HL-60 (cell line): ENCODE results near the gene SH3RF2.

Experiments used
- DNase-seq, 2 experiments: peaks; one replicate each; pipeline ENCODE4 v3.0.0-alpha.2; 2010 to 2020; ENCODE audit warnings: low read depth in 1 of 2, low spot score in 1 of 2
- H3K27ac ChIP-seq: fragments of 250-450 bp; sonication (Bioruptor Pico); replicated peaks from 2 replicates; pipeline ENCODE4 v1.5.1; 2020; ENCODE audit warnings: mild to moderate bottlenecking, moderate library complexity
- H3K27me3 ChIP-seq: fragments of 250-450 bp; sonication (Bioruptor Pico); 2 replicates; pipeline ENCODE4 v1.5.1; 2021; ENCODE audit warnings: mild to moderate bottlenecking, moderate library complexity; ENCODE audit not compliant: insufficient read depth, poor library complexity, severe bottlenecking
- H3K4me3 ChIP-seq: replicated peaks from 2 replicates; pipeline ENCODE4 v1.5.1; 2011; ENCODE audit warnings: mild to moderate bottlenecking, control low read depth, low read length; ENCODE audit not compliant: insufficient read depth
- GABPA ChIP-seq: IDR thresholded peaks from 2 replicates; pipeline ENCODE4 v1.6.1; 2012; ENCODE audit warnings: low read depth
- POLR2AphosphoS5 ChIP-seq: IDR thresholded peaks from 2 replicates; pipeline ENCODE4 v1.6.1; 2012; ENCODE audit warnings: low read depth
- SPI1 ChIP-seq: IDR thresholded peaks from 2 replicates; pipeline ENCODE4 v1.6.1; 2012; ENCODE audit warnings: low read depth, mild to moderate bottlenecking, borderline replicate concordance
- TF ChIP-seq, protein P1 (sequence below): IDR thresholded peaks from one replicate; pipeline ENCODE4 v1.5.1; 2011; ENCODE audit warnings: low read length, control low read depth, inconsistent platforms; ENCODE audit not compliant: insufficient read depth
- TF ChIP-seq, protein P2 (sequence below): IDR thresholded peaks from 2 replicates; pipeline ENCODE4 v1.6.1; 2012; ENCODE audit warnings: low read depth; ENCODE audit not compliant: insufficient replicate concordance

Gene SH3RF2

DNA sequence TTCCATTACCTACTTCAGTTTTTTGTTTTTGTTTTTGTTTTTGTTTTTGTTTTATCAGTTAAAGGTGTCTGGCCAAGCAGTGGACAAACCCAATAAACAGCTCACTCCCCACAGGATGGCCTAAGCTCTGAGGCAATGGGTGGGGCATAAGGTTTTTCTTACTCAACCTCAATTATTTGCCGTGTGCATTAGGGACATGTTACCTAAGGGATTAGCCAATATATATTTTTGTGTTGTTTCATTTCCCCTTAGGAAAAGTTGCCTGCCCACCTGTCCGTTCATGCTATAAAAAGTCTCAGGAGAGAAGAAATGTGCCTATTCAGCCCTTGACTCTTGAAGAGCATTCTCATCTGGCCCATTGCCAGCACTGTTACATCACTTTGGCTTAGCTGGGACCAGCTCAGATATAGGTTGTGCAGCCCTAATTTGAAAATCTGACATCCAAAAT lies 7.3 kb downstream of the SH3RF2 start:
- peak; percentile 52 to 61 for DNase-seq
- H3K27ac ChIP-seq = no peak overlapping the region
- H3K27me3 ChIP-seq = peaks cover 6% of the 10 kb centered on the region
- TF ChIP-seq GABPA = no peak
- TF ChIP-seq SPI1 = no peak
- TF ChIP-seq, protein P1, sequence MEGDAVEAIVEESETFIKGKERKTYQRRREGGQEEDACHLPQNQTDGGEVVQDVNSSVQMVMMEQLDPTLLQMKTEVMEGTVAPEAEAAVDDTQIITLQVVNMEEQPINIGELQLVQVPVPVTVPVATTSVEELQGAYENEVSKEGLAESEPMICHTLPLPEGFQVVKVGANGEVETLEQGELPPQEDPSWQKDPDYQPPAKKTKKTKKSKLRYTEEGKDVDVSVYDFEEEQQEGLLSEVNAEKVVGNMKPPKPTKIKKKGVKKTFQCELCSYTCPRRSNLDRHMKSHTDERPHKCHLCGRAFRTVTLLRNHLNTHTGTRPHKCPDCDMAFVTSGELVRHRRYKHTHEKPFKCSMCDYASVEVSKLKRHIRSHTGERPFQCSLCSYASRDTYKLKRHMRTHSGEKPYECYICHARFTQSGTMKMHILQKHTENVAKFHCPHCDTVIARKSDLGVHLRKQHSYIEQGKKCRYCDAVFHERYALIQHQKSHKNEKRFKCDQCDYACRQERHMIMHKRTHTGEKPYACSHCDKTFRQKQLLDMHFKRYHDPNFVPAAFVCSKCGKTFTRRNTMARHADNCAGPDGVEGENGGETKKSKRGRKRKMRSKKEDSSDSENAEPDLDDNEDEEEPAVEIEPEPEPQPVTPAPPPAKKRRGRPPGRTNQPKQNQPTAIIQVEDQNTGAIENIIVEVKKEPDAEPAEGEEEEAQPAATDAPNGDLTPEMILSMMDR = no peak
- TF ChIP-seq POLR2AphosphoS5 = no peak
- TF ChIP-seq, protein P2, sequence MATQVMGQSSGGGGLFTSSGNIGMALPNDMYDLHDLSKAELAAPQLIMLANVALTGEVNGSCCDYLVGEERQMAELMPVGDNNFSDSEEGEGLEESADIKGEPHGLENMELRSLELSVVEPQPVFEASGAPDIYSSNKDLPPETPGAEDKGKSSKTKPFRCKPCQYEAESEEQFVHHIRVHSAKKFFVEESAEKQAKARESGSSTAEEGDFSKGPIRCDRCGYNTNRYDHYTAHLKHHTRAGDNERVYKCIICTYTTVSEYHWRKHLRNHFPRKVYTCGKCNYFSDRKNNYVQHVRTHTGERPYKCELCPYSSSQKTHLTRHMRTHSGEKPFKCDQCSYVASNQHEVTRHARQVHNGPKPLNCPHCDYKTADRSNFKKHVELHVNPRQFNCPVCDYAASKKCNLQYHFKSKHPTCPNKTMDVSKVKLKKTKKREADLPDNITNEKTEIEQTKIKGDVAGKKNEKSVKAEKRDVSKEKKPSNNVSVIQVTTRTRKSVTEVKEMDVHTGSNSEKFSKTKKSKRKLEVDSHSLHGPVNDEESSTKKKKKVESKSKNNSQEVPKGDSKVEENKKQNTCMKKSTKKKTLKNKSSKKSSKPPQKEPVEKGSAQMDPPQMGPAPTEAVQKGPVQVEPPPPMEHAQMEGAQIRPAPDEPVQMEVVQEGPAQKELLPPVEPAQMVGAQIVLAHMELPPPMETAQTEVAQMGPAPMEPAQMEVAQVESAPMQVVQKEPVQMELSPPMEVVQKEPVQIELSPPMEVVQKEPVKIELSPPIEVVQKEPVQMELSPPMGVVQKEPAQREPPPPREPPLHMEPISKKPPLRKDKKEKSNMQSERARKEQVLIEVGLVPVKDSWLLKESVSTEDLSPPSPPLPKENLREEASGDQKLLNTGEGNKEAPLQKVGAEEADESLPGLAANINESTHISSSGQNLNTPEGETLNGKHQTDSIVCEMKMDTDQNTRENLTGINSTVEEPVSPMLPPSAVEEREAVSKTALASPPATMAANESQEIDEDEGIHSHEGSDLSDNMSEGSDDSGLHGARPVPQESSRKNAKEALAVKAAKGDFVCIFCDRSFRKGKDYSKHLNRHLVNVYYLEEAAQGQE = no peak
- H3K4me3 ChIP-seq = no peak overlapping the region

DNA sequence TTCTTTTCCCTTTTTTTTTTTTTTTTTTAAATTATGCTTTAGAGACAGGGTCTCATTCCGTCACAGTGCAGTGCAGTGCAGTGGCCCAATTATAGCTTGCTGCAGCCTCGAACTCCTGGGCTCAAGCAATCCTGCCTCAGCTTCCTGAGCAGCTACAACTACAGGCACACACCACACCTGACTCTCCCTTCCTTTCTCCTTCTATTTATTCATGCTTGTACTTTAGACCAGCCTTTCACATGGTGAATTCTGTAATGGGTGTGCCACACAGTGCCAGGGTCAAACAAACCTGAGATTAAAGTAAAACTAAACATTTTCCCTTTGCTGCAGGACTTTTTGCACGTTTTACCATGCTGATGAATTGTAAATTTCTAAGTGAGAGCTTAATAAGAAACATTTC lies 8.0 kb downstream of the SH3RF2 start:
- H3K27me3 ChIP-seq = peaks cover 5% of the 10 kb centered on the region
- no peak overlapping the region for H3K27ac ChIP-seq
- no peak for DNase-seq
- TF ChIP-seq, protein P2 = no peak
- TF ChIP-seq POLR2AphosphoS5 = no peak
- TF ChIP-seq GABPA = no peak
- no peak for TF ChIP-seq SPI1
- TF ChIP-seq, protein P1 = no peak
- no peak overlapping the region for H3K4me3 ChIP-seq

DNA sequence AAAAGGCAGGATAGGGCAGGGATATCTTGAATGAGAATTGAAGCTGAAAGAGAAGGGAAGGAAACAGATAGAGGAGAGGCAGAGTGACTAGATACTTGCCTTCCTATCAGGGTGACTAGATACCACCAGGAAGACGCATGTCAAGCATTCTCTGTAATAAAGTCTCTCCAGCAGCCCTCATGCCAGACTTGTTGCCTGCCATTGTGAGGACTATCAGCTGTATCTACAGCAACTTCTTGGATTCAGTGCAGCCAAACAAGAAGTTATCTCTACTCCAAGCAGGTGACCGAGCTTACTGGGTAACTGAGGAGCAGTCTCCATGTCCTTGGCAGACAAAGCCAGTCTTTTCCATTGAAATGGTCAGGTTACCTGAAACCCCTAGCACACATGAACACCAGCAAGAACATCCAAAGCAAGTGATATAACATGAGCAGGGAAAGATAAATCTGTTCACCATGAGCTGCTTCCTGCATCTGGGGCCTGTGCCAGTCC lies 9.3 kb downstream of the SH3RF2 start:
- no peak overlapping the region for H3K4me3 ChIP-seq
- H3K27me3 ChIP-seq = no peaks in the 10 kb centered on the region
- DNase-seq = no peak
- H3K27ac ChIP-seq = no peak overlapping the region
- TF ChIP-seq SPI1 (no peak), POLR2AphosphoS5 (no peak), GABPA (no peak)
- TF ChIP-seq, protein P2 = no peak
- TF ChIP-seq, protein P1 = no peak
